NCI-H345 (cell line): ENCODE data around the gene VKORC1L1.
"Not testable (repeated sequence)": the region's sequence is repeated elsewhere in the genome, so short reads cannot be mapped to it uniquely, and the experiment has no call there.

Source experiments
- DNase-seq: peaks from one replicate; lab custom pipeline; 2025; lab: John Stamatoyannopoulos, UW

Gene VKORC1L1

DNA sequence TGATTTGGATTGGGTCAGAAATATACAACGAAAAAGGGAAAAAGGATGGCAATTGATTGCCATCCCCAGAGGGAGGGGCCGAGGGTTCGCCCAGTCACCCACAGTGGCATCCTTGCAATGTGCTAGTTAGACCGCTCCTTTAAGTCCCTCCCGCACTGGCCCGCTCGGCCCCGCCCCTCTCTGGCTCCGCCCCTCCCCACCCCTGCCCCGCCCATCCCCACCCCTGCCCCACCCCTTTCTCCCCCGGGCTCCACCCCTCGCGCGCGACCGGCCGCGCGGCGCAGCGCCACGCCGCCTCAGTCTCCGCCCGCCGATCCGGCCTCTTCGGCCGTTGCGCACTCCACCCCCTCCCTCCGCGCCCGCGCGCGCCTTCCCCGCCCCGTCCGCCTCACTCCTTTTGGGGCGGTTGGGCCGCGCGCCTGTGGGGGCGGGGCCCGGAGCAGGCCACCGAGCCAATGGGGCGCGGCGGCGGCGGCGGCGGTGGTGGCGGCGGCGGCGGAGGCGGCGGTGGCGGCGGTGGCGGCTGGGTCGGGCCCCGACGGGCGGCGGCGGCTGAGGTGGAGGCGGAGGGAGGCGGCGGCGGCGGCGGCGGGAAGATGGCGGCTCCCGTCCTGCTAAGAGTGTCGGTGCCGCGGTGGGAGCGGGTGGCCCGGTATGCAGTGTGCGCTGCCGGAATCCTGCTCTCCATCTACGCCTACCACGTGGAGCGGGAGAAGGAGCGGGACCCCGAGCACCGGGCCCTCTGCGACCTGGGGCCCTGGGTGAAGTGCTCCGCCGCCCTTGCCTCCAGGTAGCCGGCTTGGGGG lies at the start of gene VKORC1L1:
VKORC1L1 (plus strand) TSS at position 299 of the 806 bp plus-strand sequence; CDS start at position 597, 298 bp downstream.
- DNase-seq = peak; percentile 95

DNA sequence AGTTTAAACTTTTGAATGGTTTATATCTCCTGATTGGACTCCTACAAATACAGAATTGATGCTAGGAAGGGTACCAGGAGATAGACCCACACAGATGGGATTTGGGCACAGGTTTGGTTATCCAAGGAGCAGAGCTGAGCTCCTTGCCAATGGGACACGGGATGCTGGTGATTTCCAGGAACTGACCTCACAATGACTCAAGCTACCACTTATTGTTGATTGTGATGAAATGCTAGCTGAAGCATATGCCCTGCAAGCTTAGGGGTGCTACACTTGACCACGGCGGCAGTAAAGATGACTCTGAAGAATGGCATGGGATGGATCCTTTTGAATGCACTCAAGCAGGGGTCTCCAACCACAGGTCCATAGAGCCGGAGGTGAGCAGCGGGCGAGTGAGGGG lies 45.5 kb upstream of the VKORC1L1 start:
- no peak for DNase-seq

DNA sequence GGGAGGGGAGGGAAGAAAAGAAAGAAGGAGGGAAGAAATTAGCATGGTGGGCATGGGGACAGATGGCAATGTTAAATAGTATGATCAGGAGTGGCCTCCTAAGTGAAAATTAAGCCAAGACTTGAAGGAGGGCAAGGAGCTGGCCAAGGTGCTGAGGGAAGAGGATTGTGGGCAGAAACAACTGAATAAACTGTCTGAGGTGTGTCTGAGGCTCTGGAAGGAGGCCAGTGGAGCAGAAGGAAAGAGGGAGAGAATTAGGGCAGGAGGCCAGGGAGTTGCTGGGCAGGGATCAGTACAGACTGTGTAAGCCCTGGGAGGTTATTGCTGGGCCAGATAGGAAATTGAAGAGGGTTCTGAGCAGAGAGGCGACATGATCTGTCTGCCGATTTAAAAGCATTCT lies 40.6 kb upstream of the VKORC1L1 start:
- DNase-seq = no peak

DNA sequence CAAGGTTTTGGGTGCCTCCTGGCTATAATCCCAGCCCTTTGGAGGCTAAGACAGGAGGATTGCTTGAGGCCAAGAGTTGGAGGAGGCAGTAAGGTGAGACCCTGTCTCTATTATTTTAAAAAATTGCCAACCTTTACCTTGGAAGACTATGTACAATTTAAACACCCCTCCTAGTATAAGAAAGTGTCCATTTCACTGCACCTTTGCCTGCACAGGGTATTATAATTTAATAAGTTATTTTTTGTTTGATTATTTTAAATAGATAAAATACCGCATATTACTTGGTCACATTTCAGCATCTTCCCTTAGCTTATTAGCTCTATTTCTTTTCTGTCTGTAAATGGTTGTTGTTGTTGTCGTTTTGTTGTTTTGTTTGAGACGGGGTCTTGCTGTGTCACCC lies 36.2 kb upstream of the VKORC1L1 start:
- DNase-seq = not testable (repeated sequence)

DNA sequence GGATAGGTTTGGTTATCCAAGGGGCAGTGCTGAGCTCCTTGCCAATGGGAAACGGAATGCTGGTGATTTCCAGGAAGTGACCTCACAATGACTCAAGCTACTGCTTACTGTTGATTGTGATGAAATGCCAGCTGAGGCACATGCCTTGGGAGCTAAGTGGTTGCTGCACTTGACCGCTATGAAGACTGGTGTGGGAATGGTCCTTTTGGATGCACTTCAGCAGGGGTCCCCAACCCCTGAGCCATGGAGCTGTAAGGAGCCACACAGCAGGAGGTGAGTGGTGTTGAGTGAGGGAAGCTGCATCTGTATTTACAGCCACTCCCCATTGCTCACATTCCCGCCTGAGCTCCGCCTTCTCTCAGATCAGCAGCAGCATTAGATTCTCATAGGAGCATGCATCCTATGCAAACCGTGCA lies 35.3 kb upstream of the VKORC1L1 start:
- not testable (repeated sequence) for DNase-seq

DNA sequence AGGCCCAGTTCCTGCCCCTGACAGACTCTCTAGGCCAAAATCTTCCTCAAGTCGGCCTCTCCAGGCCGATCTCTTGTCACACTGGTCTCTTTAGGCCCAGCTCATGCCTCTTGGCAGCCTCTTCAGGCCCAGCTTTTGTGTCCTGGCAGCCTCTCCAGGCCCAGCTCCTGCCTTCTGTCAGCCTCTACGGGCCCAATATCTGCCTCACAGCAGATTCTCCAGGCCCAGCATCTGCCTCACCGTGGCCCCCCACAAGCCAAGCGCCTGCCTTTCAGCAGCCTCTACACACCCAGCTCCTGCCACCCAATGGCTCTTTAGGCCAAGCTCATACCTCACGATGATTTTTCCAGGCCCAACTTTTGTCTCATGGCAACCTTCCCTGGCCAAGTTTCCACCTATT lies 33.0 kb upstream of the VKORC1L1 start:
- no peak for DNase-seq

DNA sequence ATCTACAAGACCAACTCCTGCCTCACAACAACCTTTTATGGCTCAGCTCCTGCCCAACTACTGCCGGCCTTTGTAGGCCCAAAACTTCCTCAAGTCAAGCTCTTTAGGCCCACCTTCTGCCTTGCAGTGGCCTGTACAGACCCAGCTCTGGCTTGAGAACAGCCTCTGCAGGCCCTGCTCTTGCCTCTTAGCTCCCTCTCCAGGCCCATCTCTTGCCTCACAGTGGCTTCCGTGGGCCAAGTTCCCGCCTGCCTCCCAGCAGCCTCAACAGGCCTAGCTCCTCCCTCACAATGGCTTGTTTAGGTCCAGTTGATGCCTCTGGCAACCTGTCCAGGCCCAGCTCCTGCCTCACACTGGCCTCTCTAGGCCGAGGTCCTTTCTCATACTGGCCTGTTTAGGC lies 32.4 kb upstream of the VKORC1L1 start:
- peak; percentile 5 for DNase-seq

DNA sequence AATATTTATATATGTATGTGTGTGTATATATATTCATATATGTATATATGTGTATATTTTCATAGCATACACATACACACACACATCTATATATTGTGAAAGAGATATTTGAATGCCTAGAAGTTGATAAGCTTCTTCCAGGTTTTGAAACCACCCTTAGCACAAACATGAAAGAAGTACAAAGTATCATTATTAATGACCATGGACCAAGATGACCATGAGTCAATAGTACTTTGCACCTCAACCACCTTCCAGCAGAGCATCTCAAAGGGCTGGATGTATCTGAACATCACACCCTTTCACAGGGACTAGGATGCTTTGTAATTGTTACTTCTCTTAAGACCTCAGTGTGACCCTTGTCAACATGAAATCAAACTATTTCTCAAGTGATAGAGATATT lies 29.3 kb upstream of the VKORC1L1 start:
- not testable (repeated sequence) for DNase-seq

DNA sequence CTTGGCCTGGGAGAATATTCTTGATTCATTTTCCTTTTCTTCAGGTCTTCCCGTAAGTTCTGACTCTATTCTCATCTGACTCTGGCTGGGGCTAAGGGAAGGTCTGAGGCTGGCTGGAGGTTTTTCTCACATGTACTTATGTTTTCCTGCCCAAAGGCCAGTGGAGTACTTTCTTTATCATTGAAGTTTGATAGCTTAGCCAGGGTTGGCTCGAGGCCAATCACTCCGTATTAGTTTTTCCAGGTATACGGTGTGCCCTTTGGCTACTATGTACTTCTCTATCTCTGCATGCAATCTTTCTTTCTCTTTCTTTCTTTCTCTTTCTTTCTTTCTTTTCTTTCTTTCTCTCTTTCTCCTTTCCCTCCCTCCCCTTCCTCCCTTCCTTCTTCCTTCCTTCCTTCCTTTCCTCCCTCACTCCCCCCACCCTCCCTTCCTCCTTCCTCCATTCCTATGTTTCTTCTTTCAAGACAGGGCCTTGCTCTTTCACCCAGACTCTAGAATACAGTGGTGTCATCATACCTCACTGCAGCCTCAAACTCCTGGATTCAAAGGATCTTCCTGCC lies 26.8 kb upstream of the VKORC1L1 start:
- no peak for DNase-seq

DNA sequence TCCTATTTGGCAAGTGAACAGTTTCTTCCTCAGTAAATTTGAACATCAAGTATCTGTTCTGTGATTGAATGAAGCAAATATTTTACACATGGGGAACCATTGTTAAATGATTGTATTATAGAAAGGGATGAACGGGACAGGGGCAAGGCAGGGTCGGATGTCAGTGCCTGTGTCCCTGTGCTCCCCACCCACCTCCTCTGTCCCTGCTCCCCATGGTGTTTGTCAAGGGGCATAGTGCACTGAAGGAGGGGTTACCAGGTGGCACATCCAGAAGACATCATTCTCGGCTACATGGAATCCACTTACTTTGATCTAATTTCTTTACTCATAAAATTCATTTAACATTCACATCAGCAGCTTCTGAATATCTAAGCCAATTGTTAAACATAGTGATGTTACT lies 19.4 kb upstream of the VKORC1L1 start:
- not testable (repeated sequence) for DNase-seq

DNA sequence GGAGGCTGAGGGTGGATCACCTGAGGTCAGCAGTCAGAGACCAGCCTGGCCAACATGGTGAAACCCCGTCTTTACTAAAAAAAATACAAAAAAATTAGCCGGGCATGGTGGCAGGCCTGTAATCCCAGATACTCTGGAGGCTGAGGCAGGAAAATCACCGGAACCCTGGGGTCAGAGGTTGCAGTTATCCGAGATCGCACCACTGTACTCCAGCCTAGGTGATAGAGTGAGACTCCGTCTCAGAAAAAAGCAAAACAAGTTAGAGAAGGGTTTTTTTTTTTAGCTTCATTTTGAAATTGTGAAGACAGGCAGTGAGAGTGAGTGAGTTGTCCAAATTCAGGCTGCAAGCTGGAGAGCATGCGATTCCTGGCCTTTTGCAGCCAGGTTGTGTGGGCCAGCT lies 19.0 kb upstream of the VKORC1L1 start:
- not testable (repeated sequence) for DNase-seq

DNA sequence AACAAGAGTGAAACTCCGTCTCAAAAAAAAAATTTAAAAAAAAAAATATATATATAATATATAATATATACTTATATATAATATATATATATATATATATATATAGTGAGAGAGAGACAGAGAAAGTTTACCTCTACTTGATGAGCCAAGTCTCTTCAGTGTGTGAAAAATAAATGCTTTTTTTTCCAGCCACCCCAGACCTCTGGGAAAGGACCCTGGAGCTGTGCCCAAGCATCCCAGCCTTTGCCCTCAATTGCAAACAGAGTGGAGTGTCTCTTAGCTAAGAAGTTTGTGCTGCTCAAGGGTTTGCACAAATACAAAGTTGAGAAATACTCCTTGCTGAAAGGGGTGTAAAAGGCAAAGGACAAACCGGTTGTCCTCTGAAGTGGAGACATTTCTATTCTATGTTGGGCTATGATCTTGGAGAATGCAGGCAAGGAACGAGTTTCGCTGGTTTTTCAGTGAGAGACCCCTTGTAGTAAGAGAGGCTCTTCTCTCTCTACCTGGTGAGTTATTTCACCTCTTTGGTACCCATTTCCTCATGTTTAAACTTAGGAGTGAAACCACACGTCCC lies 15.5 kb upstream of the VKORC1L1 start:
- not testable (repeated sequence) for DNase-seq

DNA sequence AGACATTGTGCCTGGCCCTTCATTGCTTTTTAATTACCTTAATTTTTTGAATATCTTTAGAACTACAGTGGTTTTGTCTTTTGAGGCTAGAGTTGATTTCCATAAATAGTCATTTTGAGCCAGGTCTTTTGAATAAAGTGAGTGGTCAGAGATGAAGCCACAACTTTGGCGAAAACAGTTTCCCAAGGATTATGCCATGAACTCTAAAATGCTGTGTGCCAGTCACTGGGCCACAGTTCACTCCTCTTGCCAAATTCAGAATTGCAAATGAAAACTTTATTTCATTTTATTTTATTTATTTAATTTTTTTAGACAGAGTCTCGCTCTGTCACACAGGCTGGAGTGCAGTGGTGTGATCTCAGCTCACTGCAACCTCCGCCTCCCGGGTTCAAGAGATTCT lies 14.2 kb upstream of the VKORC1L1 start:
- DNase-seq = not testable (repeated sequence)

DNA sequence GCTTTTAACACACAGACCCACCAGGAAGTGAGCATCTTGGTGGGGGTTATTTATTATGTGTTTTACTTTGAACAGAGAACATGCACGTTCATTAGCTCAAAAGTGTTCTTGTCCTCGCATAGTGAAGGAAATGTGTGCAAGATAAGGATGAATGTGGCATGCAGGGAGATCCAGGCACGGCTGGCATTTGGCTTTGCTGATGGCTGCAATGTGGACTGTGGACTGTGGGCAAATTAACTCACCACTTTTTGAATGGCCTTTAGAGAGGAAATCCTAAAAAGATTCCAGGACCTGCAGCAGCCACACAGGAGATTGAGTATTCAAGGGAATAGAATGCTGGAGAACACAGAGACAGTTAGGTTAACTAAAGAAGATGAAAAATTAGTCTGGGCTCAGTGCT lies 6.6 kb upstream of the VKORC1L1 start:
- not testable (repeated sequence) for DNase-seq

DNA sequence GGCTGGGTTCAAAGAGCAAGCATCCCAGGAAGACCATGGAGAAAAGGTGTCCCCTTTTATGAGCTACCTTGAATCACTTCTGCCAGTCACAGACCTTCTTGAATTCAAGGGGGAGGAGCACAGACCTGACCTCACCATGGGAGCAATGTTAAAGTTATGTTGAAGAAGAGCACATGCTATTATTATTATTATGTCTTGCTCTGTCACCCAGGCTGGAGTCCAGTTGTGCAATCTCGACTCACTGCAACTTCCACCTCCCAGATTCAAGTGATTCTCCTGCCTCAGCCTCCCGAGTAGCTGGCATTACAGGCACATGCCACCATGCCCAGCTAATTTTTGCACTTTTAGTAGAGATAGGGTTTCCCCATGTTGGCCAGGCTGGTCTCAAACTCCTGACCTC lies 5.2 kb upstream of the VKORC1L1 start:
- not testable (repeated sequence) for DNase-seq

DNA sequence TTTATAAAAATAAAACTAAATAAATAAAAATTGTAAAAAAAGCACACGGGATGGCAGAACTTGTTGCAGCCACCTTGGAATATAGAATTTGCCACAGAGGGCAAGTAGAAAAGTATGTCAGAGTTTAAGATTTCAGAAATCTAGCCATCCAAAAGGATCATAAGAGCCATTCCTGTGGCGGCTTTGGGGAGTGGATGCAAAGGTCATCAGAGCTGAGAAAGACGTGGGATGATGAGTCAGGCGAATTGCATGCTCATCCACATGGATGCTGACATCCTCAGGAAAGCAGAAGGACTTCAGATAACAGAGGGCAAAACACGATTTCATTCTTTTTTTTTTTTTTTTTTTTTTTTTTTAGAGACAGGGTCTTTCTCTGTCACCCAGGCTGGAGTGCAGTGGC lies 3.6 kb upstream of the VKORC1L1 start:
- DNase-seq = not testable (repeated sequence)

DNA sequence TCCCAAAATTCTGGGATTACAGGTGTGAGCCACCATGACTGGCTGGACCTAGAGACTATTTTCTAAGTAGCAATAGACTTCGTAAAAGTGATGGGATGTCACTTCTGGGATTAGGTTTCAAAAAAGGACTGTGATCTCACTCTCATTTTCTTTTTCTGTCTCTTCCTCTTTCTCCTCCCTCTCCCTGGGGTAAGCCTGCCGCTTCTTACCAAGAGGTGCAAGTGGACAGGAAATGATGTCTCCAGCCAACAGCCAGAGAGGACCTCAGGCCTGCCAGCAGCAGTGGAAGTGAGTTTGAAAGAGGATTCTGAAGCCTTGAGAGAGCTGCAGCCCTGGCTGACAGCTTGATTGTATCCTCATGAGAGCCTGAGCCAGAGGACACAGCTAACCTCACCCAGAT lies 1.4 kb upstream of the VKORC1L1 start:
- not testable (repeated sequence) for DNase-seq

DNA sequence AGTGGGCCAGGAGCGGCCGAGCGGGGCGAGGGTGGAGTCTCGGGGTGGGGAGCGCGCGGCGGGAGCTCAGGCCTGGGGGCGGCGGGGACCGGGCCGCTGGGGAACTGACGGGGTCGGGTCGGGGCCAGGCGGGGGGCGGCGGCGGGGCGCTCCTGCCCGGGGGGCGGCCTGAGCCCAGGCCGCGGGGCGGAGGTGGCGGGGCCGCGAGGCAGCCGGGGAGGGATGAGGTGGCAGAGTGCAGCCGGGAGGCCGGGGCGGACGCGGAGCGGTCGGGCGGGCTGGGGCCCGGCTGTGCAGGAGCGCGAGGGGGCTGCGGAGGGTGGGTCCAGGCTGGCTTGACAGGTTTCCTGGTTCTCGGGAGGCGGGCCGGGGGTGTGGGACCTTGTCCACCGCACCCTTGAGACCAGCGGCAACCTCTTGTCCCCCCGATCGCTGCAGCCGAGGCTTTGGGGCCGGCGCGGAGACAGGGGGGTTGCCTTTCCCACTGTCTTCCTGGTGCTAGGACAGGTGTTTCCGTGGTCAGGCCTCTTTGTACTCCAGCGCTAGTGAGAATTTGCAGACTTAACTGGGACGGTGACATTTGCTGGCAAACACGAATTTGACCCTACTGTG lies 814 bp downstream of the VKORC1L1 start:
- DNase-seq = not testable (repeated sequence)

DNA sequence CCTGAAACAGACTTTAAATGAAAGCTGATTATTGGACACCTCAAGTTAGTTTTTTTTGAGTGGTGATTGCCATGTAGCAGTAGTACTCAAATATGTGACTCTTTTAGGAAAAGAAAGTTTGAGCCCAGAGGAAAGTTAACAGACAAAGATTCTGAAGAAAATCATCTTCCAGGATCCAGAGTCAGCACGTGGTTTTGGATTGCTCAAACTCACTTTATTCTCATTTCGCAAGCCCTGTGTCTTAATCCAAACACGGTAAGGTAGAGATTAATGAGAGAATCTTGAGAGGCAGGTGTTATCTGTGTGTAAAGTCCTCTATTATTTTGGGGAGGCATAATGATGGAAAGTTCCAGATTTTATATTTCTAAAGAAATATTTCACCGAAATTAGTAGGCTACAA lies 2.8 kb downstream of the VKORC1L1 start:
- not testable (repeated sequence) for DNase-seq

DNA sequence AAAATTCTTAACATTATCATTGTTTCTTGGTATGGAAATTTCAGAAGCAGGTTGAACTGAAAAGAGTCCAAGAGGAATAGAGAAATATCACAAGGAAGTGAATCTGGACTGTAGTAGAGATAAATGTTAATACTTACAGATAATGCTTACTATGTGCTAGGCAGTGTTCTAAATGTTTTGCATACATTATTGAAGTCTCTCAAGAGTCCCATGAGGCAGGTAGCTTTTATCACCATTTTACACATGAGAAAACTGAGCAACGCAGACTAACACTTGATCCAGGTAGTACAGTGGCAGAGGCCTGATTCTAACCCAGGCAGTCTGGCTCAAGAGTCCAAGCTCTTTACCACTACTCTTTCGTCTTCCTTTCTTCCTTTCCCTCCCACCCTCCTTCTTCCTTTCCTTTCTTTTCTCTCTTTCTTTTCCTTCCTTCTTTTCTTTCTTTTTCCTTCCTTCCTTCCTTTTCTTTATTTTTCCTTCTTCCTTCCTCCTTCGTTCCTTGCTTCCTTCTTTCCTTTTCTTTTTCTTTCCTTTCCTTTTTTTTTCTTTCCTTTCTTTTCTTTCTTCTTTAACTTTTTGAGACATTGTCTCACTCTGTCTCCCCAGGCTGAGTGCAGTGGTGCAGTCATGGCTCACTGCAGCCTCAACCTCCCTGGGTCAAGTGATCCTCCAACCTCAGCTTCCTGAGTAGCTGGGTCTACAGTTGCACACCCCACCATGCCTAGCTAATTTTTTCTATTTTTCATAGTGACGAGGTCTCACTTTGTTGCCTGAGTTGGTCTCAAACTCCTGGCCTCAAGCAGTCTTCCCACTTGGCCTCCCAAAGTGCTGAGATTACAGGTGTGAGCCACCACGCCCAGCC lies 6.6 kb downstream of the VKORC1L1 start:
- DNase-seq = not testable (repeated sequence)

DNA sequence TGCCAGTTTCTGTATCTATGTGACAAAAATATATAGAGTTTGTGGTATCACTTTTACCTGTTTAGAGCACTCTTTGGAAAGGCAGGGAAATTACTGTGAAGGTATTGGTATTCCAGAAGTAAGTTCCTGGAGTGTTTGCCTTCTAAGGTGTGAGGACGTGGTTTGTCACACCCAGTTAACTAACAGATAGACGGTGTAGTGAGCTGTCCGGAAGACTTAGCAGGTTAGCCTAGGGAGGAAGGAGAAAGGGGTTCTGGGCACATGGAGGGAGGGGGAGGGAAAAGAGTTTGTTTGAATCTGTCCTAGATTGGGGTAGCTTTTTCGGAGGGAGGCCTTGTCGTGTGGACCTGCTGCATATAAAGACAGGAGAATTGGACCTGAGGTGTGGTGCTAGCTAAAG lies 7.4 kb downstream of the VKORC1L1 start:
- not testable (repeated sequence) for DNase-seq

DNA sequence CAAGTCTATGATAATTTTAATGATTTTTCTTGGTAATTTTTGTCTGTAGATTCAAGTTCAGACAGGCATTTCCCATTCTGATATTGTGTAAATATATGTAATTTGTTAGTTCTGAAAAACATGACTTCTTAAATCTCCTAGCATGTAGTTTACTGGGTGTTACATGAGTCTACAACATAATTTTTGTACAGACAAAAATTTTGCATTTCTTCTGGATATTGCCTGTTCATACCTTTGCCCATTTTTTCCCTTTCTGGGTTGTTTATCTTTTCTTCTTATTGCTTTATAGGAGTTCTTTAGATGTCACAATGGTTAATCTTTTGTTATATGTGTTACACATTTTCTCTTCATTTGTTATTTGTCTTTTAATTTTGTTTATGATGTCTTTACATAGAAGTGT lies 12.1 kb downstream of the VKORC1L1 start:
- not testable (repeated sequence) for DNase-seq
